GM18907 (cell line): ENCODE data around the gene SEC22A.

Source experiments
- ATAC-seq: cut with Tn5 transposase; IDR thresholded peaks from one replicate; pipeline ENCODE4 v1.9.1; 2021; ENCODE audit warnings: mild to moderate bottlenecking, moderate library complexity; ENCODE audit not compliant: unreplicated experiment

Gene SEC22A

GRCh38 chr3:123262226-123262625 lies 60.5 kb downstream of the SEC22A start:
- no peak for ATAC-seq

DNA sequence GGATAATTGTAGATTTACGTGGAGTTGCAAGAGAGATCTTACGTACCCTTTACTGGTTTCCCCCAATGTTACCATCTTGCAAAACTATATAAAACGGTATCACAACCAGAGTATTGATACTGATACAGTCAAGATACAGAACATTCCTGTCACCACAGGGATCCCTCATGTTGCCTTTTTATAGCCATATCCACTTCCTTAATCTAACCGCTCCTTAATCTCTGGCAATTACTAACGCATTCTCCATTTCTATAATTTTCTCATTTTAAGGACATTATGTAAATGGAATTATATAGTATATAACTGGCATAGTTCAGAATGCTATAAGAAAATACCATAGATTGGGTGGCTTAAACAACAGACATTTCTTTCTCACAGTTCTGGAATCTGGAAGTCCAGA lies 61.1 kb downstream of the SEC22A start:
- no peak for ATAC-seq

DNA sequence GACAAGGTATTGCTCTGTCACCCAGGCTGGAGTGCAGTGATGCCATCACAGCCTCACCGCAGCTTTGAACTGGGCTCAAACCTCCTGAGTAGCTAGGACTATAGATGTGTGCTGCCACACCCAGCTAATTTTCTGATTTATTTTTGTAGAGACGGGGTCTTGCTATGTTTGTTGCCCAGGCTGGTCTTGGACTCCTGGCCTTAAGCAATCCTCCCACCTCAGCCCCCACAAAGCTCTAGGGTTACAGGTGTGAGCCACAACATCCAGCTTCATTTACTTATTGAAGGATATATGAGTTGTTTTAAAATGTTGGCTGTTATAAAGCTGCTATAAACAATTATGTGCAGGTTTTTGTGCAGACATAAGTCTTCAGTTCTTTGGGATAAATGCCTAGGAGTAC lies 62.2 kb downstream of the SEC22A start:
- no peak for ATAC-seq

- ATAC-seq = no peak
Measured at GRCh38 chr3:123267821-123268220, 66.1 kb downstream of the SEC22A start.

DNA sequence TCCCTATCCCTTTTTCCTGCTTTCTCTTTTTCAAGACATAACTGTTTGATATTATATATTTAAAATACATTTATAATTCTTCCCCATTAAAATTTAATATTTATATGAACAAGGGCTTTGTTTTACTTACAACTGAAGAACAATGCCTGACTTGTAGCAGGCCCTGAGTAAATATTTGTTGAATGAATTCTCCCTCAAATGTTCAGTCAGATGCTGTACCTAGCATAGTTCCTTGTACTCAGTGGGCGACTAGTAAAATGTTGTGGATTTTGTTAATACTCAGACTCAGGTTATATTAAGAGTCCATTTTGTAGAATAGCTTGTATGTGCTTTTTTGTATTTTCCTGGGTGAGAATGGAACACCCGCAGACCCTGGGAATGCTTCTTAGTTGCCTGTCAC lies 69.1 kb downstream of the SEC22A start:
- no peak for ATAC-seq

DNA sequence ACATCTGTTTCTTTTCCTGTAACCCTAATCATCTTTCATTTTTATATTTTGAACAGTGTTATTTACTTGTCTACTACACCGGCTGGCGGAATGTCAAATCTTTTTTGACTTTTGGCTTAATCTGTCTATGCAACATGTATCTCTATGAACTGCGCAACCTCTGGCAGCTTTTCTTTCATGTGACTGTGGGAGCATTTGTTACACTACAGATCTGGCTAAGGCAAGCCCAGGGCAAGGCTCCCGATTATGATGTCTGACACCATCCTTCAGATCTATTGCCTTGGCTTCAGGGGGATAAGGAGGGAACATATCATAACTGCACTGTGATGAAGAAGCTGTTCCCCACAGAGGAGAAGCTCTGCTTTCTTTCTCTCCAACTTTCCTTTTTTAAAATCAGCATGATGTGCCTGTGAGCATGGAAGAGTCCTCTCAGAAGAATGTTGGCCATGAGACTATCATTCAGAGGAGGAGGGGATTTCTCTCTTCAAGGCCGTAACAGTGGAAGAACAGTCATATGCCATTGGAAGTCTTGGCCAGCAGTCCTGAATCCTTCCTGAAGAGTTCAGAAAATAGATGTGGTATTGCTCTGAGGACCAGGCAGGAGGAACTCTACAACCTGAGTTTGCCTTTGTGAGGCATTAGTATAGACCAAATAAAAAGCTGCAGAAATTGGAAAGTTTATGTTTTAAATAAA lies 69.9 kb downstream of the SEC22A start:
- ATAC-seq = no peak

- ATAC-seq = no peak
Measured at GRCh38 chr3:123272547-123272946, 70.8 kb downstream of the SEC22A start.

GRCh38 chr3:123275691-123276090 lies 73.9 kb downstream of the SEC22A start:
- no peak for ATAC-seq

- ATAC-seq = no peak
Measured at GRCh38 chr3:123276346-123277006, 74.7 kb downstream of the SEC22A start.

DNA sequence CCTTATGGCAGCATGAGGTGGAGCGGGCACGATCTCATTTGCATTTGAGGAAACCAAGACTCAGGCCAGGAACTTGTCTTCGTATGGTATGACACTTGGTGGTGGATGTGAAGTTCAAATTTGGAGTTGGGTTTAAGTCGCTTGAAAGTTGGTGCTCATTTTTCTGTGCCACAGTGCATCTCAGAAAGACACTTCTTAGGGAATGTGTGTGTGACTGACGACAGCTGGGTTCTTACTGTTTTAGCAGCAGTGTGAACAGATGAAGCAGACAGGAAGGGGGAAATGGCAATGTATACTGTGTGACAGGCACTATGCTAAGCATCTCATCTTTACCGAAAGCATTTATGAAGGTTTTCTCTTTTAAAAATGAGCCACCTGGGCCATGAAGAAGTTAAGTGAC lies 75.4 kb downstream of the SEC22A start:
- no peak for ATAC-seq

DNA sequence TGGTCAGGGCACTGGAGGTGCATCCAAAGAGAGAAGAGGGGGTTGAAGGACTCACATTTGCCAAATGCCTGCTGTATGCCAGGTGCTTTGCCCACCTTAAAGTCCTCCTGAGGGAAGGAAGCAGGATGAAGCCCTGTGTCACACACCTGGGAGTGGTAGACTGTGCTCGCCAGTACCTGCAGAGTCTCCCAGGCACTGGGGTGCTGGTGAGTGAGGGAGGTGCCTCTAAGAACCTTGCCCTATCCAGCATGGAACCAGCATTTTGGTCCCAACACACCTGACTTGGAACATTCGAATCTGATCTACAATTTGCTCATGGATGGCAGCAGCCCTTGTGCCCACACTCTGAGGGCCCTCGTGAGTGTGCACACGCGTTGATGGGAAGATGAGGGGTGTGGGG lies 76.7 kb downstream of the SEC22A start:
- ATAC-seq = no peak

DNA sequence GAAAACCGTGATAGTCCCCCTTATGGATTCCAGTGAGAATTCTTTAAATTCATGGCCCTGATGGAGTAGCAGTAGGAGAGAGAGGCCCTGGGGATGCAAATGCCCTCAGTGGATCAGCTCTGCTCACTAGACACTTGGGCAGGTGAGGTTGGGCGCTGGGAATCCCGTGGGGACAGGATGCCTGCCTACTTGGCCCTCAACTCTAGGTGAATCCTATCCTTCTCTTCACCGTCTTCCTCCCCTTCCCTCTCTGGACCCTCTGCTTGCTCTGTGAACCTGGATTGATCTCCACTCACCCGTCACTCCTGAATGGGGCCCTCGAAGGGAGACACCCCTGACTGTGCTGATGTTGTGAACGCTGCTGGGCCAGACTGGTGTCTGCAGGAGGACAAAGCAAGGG lies 77.4 kb downstream of the SEC22A start:
- no peak for ATAC-seq

- ATAC-seq = no peak
Measured at GRCh38 chr3:123281406-123281805, 79.7 kb downstream of the SEC22A start.

- no peak for ATAC-seq
Measured at GRCh38 chr3:123281929-123282328, 80.2 kb downstream of the SEC22A start.

GRCh38 chr3:123282461-123282860 lies 80.7 kb downstream of the SEC22A start:
- ATAC-seq = no peak

- ATAC-seq = no peak
Measured at GRCh38 chr3:123283074-123283473, 81.3 kb downstream of the SEC22A start.

DNA sequence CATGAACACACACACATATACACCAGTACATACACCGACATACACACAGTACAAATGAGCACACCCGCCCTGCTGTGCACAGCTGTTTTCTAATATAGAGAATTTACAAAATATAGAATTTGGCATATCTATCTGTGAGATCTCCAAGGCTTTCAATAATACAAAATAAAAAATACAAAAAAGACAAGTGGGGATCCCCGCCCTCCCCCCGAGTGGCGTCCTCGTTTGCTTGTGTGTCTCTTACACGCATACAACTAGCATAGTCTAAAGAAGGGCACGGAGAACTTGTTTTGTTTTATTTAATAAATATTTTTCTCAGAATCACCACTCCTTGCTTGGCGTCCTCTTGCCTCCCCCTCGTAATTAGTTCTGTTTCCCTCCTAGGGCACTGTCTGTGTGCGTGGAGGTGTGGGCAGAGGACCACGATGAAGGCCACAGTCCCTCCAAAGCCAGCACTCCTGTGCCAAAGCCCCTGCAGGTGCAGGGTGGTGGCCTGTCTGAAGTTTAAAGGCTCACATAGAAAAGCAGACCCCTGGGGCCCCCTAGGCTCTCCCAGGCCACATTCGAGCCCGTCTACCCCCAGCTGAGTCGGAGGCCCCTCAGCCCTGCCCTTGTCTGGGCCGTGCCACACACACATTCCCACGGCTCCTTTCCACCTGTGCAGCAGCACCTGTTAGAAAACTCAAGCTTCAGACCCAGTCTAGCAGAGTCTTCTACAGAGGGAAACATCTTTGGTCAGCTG lies 82.1 kb downstream of the SEC22A start:
- ATAC-seq = no peak

GRCh38 chr3:123284399-123285010 lies 82.8 kb downstream of the SEC22A start:
- ATAC-seq = no peak

DNA sequence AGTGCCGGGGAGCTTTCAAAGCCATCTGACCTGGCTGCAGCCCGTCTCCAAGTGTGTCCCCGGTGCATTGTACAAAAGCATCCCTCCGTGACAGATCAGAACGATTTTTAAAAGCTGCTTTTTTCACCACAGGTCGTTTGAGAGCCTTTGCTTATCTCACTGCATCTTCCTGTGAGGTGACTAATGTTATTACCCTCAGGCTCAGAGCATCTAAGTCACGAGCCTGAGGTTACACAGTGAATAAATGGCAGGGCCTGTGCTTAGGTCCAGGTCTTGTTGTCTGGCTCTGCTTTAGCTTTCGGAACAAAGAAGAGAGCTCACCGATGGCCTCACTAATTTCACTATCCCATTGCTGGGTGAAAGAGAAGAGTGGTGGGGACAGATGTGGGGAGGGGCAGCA lies 83.3 kb downstream of the SEC22A start:
- no peak for ATAC-seq

DNA sequence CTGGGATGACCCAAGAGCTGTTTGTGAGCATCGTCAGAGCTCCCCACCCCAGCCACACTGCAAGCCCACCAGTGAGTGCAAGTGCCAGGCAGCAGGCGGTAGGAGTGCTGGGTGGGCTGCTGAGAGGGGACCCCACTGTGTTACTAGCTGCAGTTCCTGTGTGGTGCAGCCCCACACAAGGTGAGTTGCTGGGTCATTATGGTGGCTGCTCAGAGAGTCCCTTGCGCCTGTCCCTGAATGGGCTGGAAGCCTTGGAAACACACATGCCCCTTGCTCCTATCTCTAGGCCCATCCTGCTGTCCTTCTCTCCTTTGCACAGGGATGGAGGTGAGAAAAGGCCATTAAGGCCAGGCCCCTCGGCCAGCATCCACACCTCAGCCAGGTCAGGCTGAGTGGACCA lies 83.7 kb downstream of the SEC22A start:
- ATAC-seq = no peak

DNA sequence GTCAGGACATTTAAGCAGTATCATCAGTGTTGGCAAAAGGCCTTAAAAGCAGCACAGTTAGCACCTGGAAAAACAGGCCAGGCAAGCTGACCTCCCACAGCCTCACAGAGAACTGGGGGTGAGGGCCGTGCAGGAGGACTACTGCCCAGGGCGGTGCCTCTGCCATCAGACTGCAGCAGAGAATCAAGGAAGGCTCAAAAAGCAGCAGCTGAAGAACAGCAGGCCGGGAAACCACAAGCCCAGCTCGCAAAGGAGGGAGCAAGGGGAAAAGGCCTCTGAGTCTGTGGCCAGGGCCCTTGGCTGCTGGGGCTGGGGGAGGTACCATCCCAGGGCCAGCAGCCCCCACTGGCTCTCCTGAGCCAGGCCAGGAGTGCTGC lies 84.2 kb downstream of the SEC22A start:
- no peak for ATAC-seq
